SK-N-SH (cell line): ENCODE data around the gene ENDOV.

Experiments used
- CTCF ChIP-seq: fragments of 200-600 bp; sonication (generic); IDR thresholded peaks from 2 replicates; pipeline ENCODE4 v1.6.1; 2017; ENCODE audit warnings: antibody characterized with exemption, mild to moderate bottlenecking, moderate library complexity
- ELF1 ChIP-seq: IDR thresholded peaks from 2 replicates; pipeline ENCODE4 v1.4.0; 2012
- EP300 ChIP-seq, 2 experiments: IDR thresholded peaks; 2 replicates each; pipeline versions ENCODE4 v1.4.0 to v1.6.1; 2012; ENCODE audit warnings: borderline replicate concordance in 1 of 2, low read depth in 1 of 2, low read length in 1 of 2
- MEF2A ChIP-seq: IDR thresholded peaks from 2 replicates; pipeline ENCODE4 v1.4.0; 2012; ENCODE audit warnings: low read depth, borderline replicate concordance
- MXI1 ChIP-seq: IDR thresholded peaks from 2 replicates; pipeline ENCODE4 v1.6.1; 2012; ENCODE audit warnings: mild to moderate bottlenecking, low read depth, low read length, improper control_type of control experiment
- REST ChIP-seq: IDR thresholded peaks from 2 replicates; pipeline ENCODE4 v1.6.1; 2012; ENCODE audit warnings: mild to moderate bottlenecking, low read depth, low read length, moderate library complexity
- SIN3A ChIP-seq: IDR thresholded peaks from 2 replicates; pipeline ENCODE4 v1.6.1; 2012; ENCODE audit warnings: low read depth, mild to moderate bottlenecking, low read length, moderate library complexity, borderline replicate concordance

- TF ChIP-seq REST, result no peak
- TF ChIP-seq SIN3A, result no peak
- TF ChIP-seq CTCF, result no peak
- TF ChIP-seq MEF2A, result no peak
- no peak for TF ChIP-seq ELF1
- TF ChIP-seq EP300 (IDR thresholded peaks at IDR 0.05; ENCODE audit: borderline replicate concordance in 1 of 2, low read depth in 1 of 2, low read length in 1 of 2), result peak in 1 of 2 experiments; percentile 64; a peak in 1 of 4 replicates
- TF ChIP-seq MXI1, result peak; percentile 49; the same call in 1 of the 2 replicates
These were observed 25.7 kb upstream of the ENDOV start for GRCh38 chr17:80389011-80389995.
